GM21447 (cell line): ENCODE data around the gene ANKRD33B.
A peak's percentile ranks its signal among the peaks of the same experiment; 100 is the strongest.

ENCODE experiments used
- ATAC-seq: cut with Tn5 transposase; IDR thresholded peaks from one replicate; pipeline ENCODE4 v1.9.1; 2021; ENCODE audit not compliant: unreplicated experiment

The ANKRD33B gene

GRCh38 chr5:10688651-10689171 lies 124.8 kb downstream of the ANKRD33B start:
- no peak for ATAC-seq

GRCh38 chr5:10689391-10690081 lies 125.7 kb downstream of the ANKRD33B start:
- no peak for ATAC-seq

GRCh38 chr5:10690460-10691440 lies 126.9 kb downstream of the ANKRD33B start:
- ATAC-seq, result no peak

- ATAC-seq, result no peak
Measured at GRCh38 chr5:10691826-10692785, 128.2 kb downstream of the ANKRD33B start.

- no peak for ATAC-seq
Measured at GRCh38 chr5:10695055-10695649, 131.3 kb downstream of the ANKRD33B start.

- no peak for ATAC-seq
Measured at GRCh38 chr5:10695759-10696543, 132.1 kb downstream of the ANKRD33B start.

- ATAC-seq, result peak; percentile 54
Measured at GRCh38 chr5:10699281-10699874, 135.5 kb downstream of the ANKRD33B start.

- ATAC-seq, result peak; percentile 71
Measured at GRCh38 chr5:10699987-10700386, 136.1 kb downstream of the ANKRD33B start.

GRCh38 chr5:10700516-10700915 lies 136.6 kb downstream of the ANKRD33B start:
- no peak for ATAC-seq

- no peak for ATAC-seq
Measured at GRCh38 chr5:10701567-10702039, 137.7 kb downstream of the ANKRD33B start.

GRCh38 chr5:10702040-10702629 lies 138.3 kb downstream of the ANKRD33B start:
- no peak for ATAC-seq

- ATAC-seq, result no peak
Measured at GRCh38 chr5:10702911-10703491, 139.1 kb downstream of the ANKRD33B start.

- no peak for ATAC-seq
Measured at GRCh38 chr5:10703676-10704075, 139.8 kb downstream of the ANKRD33B start.

GRCh38 chr5:10704949-10705621 lies 141.2 kb downstream of the ANKRD33B start:
- peak; percentile 39 for ATAC-seq

- ATAC-seq, result no peak
Measured at GRCh38 chr5:10705747-10706146, 141.9 kb downstream of the ANKRD33B start.

- ATAC-seq, result no peak
Measured at GRCh38 chr5:10706326-10706725, 142.5 kb downstream of the ANKRD33B start.
